Tibial nerve (tissue), 4 donors: Measurements from ENCODE around the gene NEIL1.
"Not testable (repeated sequence)": the region's sequence is repeated elsewhere in the genome, so short reads cannot be mapped to it uniquely, and the experiment has no call there.

Source experiments
- EP300 ChIP-seq, 2 donors: sonication (generic); formaldehyde crosslinking; IDR thresholded peaks; one replicate each; pipeline ENCODE4 v1.6.1; 2017; ENCODE audit warnings: antibody characterized with exemption in 2 of 2, mild to moderate bottlenecking in 1 of 2
- TF ChIP-seq, protein P1 (sequence below), 5 experiments: fragments of 200-600 bp in 3 of 5; fragments of 450-650 bp in 2 of 5; sonication (generic) in 3 of 5; IDR thresholded peaks; one replicate each; pipeline ENCODE4 v1.5.1; 2016 to 2019; ENCODE audit warnings: antibody characterized with exemption in 5 of 5, mild to moderate bottlenecking in 3 of 5, moderate library complexity in 2 of 5

- not testable (repeated sequence) for TF ChIP-seq EP300 (IDR thresholded peaks at IDR 0.05)
- TF ChIP-seq, protein P1, sequence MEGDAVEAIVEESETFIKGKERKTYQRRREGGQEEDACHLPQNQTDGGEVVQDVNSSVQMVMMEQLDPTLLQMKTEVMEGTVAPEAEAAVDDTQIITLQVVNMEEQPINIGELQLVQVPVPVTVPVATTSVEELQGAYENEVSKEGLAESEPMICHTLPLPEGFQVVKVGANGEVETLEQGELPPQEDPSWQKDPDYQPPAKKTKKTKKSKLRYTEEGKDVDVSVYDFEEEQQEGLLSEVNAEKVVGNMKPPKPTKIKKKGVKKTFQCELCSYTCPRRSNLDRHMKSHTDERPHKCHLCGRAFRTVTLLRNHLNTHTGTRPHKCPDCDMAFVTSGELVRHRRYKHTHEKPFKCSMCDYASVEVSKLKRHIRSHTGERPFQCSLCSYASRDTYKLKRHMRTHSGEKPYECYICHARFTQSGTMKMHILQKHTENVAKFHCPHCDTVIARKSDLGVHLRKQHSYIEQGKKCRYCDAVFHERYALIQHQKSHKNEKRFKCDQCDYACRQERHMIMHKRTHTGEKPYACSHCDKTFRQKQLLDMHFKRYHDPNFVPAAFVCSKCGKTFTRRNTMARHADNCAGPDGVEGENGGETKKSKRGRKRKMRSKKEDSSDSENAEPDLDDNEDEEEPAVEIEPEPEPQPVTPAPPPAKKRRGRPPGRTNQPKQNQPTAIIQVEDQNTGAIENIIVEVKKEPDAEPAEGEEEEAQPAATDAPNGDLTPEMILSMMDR (IDR thresholded peaks at IDR 0.05), result not testable (repeated sequence)
These were observed 27.5 kb upstream of the NEIL1 start for GRCh38 chr15:75319231-75319897.
